WERI-Rb-1 (cell line): ENCODE data around the gene SYNDIG1.
A peak's percentile ranks its signal among the peaks of the same experiment; 100 is the strongest.

Experiments
- DNase-seq: peaks from one replicate; pipeline ENCODE4 v3.0.0-alpha.2; 2020
- H3K27ac ChIP-seq: fragments of 250-450 bp; sonication (Bioruptor Pico); 2 replicates; pipeline ENCODE4 v1.5.1; 2020; ENCODE audit warnings: mild to moderate bottlenecking, moderate library complexity
- H3K27me3 ChIP-seq: fragments of 250-450 bp; sonication (Bioruptor Pico); 2 replicates; pipeline ENCODE4 v1.5.1; 2021; ENCODE audit warnings: mild to moderate bottlenecking, low read depth, moderate library complexity; ENCODE audit not compliant: insufficient read depth, severe bottlenecking
- H3K36me3 ChIP-seq: fragments of 250-450 bp; sonication (Bioruptor Pico); 2 replicates; pipeline ENCODE4 v1.5.1; 2020; ENCODE audit warnings: mild to moderate bottlenecking, moderate library complexity
- H3K4me3 ChIP-seq: 2 replicates; pipeline ENCODE4 v1.5.1; 2011; ENCODE audit warnings: low read depth, mild to moderate bottlenecking, control low read depth, low read length
- H3K9me3 ChIP-seq: fragments of 250-450 bp; sonication (Bioruptor Pico); 2 replicates; pipeline ENCODE4 v1.5.1; 2021; ENCODE audit warnings: mild to moderate bottlenecking, moderate library complexity; ENCODE audit not compliant: severe bottlenecking
- TF ChIP-seq, protein P1 (sequence below): IDR thresholded peaks from 2 replicates; pipeline ENCODE4 v1.5.1; 2011; ENCODE audit warnings: low read depth, mild to moderate bottlenecking, control low read depth, inconsistent platforms, low read length

Gene SYNDIG1

DNA sequence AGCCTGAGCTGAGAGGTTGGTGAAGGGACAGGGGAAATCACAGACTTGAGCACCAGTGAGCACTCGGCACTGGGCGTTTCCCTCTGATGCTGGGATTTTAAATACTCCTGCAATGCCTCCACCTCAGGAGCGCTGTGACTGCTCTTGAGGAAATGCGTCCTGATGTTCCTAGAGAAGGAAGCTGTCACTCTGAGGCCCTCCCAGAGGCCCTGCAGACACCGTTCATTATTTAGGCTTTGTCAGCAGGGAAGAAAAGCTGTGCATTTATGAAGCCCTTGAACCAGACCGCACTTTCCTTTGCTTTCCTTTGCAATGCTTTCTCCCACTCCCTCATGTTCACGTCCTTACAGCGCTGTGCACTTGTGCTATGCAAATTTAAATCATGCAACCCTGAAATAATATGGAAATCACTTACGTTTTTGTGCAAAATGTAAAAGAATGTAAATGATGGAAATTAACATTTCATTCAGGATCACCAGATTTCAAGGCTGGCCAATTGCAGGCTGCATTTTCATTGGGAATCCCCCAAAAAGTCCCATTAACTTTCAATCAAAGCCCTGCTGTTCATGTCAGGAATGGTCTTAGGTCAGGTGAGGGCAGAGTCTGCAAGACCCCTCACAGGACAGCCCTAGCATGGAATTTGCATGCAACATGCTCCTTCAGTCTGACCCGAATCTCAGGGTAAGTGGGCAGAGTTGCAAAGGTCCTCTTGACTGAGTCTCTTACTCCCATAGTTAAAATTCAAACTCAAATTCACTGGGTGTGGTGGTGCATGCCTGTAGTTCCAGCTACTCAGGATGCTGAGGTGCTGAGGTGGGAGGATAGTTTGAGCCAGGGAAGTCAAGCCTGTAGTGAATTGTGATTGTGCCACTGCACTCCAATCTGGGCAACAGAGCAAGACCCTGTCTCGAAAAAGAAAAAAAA, 45.8 kb upstream of the SYNDIG1 start:
- Histone ChIP-seq H3K27me3 (no peaks in the 10 kb centered on the region), H3K36me3 (no peaks in the 10 kb centered on the region), H3K27ac (no peak overlapping the region), H3K9me3 (peaks cover under 1% of the 10 kb centered on the region), H3K4me3 (no peak overlapping the region)
- TF ChIP-seq, protein P1, sequence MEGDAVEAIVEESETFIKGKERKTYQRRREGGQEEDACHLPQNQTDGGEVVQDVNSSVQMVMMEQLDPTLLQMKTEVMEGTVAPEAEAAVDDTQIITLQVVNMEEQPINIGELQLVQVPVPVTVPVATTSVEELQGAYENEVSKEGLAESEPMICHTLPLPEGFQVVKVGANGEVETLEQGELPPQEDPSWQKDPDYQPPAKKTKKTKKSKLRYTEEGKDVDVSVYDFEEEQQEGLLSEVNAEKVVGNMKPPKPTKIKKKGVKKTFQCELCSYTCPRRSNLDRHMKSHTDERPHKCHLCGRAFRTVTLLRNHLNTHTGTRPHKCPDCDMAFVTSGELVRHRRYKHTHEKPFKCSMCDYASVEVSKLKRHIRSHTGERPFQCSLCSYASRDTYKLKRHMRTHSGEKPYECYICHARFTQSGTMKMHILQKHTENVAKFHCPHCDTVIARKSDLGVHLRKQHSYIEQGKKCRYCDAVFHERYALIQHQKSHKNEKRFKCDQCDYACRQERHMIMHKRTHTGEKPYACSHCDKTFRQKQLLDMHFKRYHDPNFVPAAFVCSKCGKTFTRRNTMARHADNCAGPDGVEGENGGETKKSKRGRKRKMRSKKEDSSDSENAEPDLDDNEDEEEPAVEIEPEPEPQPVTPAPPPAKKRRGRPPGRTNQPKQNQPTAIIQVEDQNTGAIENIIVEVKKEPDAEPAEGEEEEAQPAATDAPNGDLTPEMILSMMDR = no peak
- DNase-seq = no peak

DNA sequence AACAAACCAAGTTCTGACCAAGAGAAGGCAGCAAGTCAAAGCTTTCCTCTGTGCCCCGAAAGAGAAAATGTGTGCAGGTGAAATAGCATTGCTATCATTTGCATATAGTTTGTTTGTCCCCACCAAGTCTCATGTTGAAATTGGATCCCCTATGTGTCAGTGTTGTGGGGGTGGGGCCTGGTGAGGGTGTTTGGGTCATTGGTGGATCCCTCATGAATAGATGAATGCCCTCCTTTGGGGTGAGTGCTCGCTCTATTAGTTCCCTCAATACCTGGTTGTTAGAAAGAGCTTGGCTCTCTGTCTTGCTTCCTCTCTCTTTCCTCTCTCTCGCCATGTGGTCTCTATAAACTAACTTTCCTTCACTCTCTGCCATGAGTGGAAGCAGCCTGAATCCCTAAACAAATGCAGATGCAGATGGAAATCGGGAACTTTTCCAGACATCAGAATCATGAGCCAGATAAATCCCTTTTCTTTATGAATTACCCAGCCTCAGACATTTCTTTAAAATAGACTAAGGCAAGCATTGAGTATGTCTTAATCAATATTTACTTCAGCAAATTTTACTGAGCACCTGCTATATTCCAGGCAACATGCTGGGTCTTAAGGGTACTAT, 43.8 kb upstream of the SYNDIG1 start:
- Histone ChIP-seq H3K36me3 (no peaks in the 10 kb centered on the region), H3K9me3 (peaks cover 2% of the 10 kb centered on the region), H3K27ac (peak overlapping the region; percentile 59), H3K4me3 (no peak overlapping the region), H3K27me3 (no peaks in the 10 kb centered on the region)
- no peak for DNase-seq
- TF ChIP-seq, protein P1 = no peak

DNA sequence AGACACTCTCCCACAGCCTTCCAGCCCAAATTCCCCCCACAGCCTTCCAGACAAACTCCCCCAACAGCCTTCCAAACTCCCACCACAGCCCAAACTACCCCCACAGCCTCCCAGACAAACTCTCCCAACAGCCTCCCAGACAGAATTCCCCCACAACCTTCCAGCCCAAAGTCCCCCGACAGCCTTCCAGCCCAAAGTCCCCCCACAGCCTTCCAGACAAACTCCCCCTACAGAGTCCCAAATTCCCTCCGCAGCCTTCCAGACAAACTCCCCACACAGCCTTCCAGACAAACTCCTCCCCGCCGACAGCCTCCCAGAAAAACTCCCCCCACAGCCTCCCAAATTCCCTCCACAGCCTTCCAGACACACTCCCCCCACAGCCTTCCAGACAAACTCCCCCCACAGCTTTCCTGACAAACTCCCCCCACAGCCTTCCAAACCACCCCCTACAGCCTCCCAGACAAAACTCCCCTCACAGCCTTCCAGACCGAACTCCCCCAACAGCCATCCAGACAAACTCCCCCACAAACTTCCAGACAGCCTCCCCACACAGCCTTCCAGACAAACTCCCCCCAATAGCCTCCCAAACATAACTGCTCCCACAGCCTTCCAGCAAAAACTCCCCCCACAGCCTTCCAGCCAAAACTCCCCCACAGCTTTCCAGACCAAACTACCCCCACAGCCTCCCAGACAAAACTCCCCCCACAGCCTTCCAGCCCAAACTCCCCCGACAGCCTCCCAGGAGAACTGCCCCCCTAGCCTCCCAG, 38.0 kb upstream of the SYNDIG1 start:
- no peaks in the 10 kb centered on the region for H3K27me3 ChIP-seq
- TF ChIP-seq, protein P1 = no peak
- H3K9me3 ChIP-seq = peaks cover 2% of the 10 kb centered on the region
- H3K27ac ChIP-seq = no peak overlapping the region
- no peaks in the 10 kb centered on the region for H3K36me3 ChIP-seq
- no peak for DNase-seq
- H3K4me3 ChIP-seq = no peak overlapping the region

DNA sequence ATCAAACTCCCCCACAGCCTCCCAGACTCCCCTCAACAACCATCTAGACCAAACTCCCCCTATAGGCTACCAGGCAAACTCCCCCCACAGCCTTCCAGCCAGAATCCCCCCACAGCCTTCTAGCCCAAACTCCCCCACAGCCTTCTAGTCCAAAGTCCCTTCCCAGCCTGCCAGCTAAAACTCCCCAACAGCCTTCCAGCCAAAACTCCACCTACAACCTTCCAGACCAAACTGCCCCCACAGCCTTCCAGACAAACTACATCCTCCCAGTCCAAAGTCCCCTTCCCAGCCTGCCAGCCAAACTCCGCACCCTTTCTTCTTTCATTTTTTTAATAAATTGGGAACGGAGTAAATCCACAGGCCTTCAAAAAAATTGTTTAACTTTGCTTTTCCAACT, 37.4 kb upstream of the SYNDIG1 start:
- Histone ChIP-seq H3K27ac (no peak overlapping the region), H3K9me3 (peaks cover 2% of the 10 kb centered on the region), H3K36me3 (no peaks in the 10 kb centered on the region), H3K4me3 (no peak overlapping the region), H3K27me3 (no peaks in the 10 kb centered on the region)
- TF ChIP-seq, protein P1 = 0 out of 2 replicates have a peak, but pooled peaks have one; percentile 10
- no peak for DNase-seq

DNA sequence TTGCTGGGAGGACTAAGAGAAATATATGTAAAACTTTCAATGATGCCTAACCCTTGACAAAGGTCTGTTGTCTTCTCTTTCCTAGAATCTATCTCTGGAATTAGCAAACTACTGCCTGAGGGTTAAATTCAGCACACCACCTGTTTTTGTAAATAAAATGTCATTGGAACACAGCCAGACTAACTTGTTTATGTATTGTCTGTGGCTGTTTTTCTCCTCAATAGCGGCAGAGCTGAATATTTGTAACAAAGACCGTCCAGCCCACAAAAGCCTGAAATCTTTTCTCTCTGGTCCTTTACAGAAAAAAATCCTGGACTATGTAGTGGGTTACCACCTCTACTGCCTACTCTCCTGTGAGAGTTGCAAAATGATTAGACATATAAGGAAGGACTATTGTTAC, 33.3 kb upstream of the SYNDIG1 start:
- no peak overlapping the region for H3K27ac ChIP-seq
- H3K36me3 ChIP-seq = no peaks in the 10 kb centered on the region
- no peak for DNase-seq
- H3K9me3 ChIP-seq = no peaks in the 10 kb centered on the region
- TF ChIP-seq, protein P1 = no peak
- H3K27me3 ChIP-seq = no peaks in the 10 kb centered on the region
- H3K4me3 ChIP-seq = no peak overlapping the region
